ENCODE measurements around the gene DNAH8. TPM values are rescaled to one million over a fixed set of nuclear protein-coding genes. Genes with fewer than 3 reads are reported as not detected.
"Not testable (repeated sequence)": the region's sequence is repeated elsewhere in the genome, so short reads cannot be mapped to it uniquely, and the experiment has no call there.

DNAH8 gene
- total RNA-seq, 1 donor from 2014 or later, result 0.07 TPM

GRCh38 chr6:38901802-38902522, 186.9 kb downstream of the DNAH8 start:
- DNase-seq (ENCODE audit: low read depth, low spot score), result no peak

GRCh38 chr6:38906582-38906981, 191.5 kb downstream of the DNAH8 start:
- DNase-seq (ENCODE audit: low read depth, low spot score), result no peak

GRCh38 chr6:38907264-38907663, 192.2 kb downstream of the DNAH8 start:
- DNase-seq (ENCODE audit: low read depth, low spot score), result no peak

DNA sequence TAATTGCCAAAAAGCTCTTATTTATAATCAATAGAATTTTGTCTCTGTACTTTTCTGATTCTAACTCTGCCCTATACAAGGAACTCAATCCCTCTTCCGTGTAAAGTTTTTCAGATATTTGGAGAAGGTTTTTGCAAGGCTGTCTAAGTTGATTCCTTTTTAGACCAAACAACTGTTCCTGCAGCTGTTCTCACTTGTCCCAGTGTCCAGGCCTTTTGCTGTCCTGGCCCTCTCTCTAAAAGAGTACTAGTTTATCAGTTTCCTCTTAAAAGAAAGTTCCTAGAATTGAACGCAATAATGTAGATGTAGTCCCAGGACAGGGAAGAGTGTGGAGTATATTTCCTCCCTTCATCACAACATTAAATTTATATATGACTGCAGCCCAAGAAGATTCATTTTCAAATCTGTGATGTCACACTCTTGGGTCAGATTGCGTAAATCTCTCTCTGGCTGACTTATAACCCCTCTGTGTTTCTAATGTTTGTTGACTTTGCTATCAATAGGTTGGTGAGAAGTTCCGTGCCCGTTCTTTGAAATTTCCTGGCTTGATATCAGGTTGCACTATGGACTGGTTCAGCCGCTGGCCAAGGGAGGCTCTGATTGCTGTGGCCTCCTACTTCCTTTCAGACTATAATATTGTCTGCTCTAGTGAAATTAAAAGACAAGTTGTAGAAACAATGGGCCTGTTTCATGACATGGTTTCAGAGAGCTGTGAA, 194.1 kb downstream of the DNAH8 start:
- DNase-seq (ENCODE audit: low read depth, low spot score), result no peak

DNA sequence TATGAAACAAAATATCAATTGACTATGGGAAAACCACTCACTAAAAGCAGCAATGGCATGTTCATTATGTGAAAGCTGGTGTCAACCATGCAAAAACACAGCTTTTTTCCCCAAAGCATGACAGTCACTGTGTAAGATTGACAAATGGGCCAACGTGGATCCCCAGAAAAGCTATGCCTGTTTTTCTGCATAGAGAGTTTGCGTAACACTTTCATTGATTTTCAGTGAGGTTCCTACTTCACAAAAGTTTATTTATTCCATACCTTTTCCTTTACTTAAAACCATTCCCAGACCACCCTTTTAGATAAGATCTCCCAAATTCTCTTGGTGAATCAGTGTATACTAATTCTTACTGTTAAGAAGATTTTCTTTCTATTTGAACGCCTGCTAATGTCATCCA, 195.1 kb downstream of the DNAH8 start:
- no peak for DNase-seq (ENCODE audit: low read depth, low spot score)

DNA sequence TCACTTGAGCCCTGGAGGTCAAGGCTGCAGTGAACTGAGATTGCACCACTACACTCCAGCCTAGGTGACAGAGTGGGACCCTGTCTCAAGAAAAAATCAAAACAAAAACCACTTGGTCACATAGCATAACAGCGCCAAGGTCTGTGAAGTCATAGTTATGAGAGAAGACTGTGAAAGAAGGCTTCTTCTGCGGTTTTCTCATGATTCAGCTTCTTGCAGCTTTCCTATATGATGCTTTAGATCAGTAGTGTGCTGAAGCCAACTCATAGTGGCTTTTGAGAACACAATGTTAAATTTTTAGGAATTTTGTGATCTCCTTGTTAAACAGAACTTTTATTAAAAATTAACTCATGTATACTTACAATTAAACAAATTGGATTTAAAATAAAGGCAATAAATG, 197.3 kb downstream of the DNAH8 start:
- no peak for DNase-seq (ENCODE audit: low read depth, low spot score)

DNA sequence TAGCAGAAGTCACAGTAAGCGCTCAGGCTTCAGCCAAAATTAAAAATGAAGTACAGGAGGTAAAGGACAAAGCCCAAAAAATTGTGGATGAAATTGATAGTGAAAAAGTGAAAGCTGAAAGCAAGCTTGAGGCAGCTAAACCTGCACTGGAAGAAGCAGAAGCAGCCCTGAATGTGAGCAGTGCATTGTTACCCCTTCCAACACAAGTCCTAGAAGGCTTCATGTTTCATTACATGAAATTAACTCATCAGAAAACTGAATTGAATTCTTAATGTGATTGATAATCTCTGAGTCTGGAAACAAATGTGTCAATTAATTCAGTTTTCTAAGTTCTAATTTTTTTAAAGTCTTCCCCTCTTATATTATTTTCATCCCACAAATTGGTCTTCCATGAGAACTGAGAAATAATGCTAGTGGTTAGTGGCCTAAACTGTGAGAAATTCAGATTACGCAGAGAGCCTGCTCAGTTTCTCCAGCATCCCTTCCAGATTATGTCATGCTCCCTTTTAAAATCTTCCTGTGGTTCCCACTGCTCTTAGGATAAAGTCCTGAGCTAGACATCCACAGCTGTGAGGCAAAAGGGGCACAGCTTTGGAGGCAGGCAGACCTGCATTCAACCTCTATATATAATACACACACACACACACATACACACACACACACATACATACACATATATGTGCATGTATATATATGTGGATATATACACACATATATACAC, 200.3 kb downstream of the DNAH8 start:
- no peak for DNase-seq (ENCODE audit: low read depth, low spot score)

DNA sequence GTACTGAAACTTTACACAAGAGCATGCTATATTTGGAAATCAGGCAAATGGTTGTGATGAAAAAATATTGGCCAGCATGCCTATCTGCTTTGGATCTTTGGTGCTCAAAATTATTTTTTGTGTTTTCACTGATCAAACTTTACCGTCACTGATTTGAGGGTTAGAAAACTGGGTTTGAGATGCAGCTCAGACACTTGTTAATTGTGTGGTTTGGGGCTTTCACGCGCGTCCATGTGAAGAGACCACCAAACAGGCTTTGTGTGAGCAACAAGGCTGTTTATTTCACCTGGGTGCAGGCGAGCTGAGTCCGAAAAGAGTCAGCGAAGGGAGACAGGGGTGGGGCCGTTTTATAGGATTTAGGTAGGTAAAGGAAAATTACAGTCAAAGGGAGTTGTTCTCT, 206.4 kb downstream of the DNAH8 start:
- not testable (repeated sequence) for DNase-seq (ENCODE audit: low read depth, low spot score)

- no peak for DNase-seq (ENCODE audit: low read depth, low spot score)
These were observed 209.8 kb downstream of the DNAH8 start for GRCh38 chr6:38924791-38925509.

- no peak for DNase-seq (ENCODE audit: low read depth, low spot score)
These were observed 214.4 kb downstream of the DNAH8 start for GRCh38 chr6:38929560-38929959.

DNA sequence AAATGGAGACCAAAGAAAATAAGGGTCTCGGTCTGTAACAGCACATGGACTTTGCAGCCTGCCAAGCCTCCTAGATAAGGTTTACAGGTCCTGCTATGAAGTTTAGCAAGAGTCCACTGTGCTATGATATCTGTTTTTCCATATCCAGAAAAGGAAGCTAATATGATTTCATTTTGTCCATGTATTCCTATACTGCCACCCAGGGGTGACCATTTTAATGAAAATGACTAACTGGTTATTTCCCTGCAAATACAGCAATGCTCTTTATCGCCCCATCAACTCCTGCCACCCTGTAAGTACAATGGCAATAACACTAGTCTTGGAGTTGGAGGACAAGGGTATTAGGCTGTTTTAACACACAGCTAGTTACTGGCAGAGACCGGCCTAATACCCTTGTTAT, 218.3 kb downstream of the DNAH8 start:
- DNase-seq (ENCODE audit: low read depth, low spot score), result no peak

- no peak for DNase-seq (ENCODE audit: low read depth, low spot score)
These were observed 219.9 kb downstream of the DNAH8 start for GRCh38 chr6:38935051-38935450.

DNA sequence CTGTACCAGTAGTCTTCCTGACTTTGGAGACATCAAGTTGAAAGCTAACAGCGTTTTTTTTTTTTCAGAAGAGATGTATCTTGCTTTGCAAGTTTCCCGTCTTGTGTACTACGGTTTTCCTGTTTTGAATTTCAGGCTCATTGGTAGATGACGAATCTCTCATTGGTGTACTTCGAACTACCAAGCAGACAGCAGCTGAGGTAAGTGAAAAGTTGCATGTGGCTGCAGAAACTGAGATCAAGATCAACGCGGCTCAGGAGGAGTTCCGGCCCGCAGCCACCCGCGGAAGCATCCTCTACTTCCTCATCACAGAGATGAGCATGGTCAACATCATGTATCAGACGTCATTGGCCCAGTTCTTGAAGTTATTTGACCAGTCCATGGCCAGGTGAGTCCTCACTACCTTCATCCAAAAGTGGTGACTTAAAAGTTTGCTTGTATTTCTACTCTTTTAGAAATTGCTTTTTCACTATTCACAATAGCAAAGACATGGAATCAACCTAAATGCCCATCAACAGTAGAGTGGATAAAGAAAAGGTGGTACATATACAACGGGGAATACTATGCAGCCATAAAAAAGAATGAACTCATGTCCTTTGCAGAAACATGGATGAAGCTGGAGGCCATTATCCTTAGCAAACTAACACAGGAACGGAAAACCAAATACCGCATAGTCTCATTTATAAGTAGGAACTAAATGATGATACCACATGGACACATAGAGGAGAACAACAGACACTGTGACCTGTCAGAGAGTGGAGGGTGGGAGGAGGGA, 222.9 kb downstream of the DNAH8 start:
- DNase-seq (ENCODE audit: low read depth, low spot score), result no peak

DNA sequence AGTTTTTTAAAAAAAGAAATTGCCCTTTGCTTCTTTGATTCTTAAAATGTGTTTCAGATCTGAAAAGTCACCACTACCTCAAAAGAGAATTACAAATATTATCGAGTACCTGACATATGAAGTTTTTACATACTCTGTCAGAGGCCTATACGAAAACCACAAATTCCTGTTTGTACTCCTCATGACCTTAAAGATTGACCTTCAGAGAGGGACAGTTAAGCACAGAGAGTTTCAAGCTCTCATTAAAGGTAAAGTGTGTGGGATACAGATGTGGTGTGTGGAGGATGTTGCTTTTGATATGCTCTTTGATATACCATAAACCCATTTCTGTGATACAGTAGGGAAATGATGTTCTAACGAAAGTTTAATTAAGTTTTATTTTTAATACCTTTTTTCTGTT, 223.6 kb downstream of the DNAH8 start:
- no peak for DNase-seq (ENCODE audit: low read depth, low spot score)

GRCh38 chr6:38942442-38942841, 227.3 kb downstream of the DNAH8 start:
- no peak for DNase-seq (ENCODE audit: low read depth, low spot score)

DNA sequence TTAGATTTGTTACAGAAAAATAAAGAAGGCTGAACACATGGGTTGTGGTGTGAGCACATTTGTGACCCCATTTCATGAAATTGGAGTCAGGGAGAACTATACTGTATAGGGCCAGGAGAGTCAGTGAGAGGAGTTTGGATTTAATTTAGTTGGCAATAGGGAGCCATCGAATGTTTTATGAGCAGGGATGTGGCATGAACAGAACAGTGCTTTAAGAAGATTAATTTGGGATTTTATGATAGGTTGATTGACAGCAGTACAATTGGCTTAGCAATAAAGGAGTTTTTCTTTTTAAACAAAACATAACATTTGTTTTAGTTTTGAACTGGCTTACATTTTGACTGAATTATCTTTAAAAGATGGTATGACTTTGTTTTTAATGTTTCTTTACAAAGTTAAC, 227.9 kb downstream of the DNAH8 start:
- no peak for DNase-seq (ENCODE audit: low read depth, low spot score)

- DNase-seq (ENCODE audit: low read depth, low spot score), result no peak
These were observed 228.9 kb downstream of the DNAH8 start for GRCh38 chr6:38943964-38944363.

DNA sequence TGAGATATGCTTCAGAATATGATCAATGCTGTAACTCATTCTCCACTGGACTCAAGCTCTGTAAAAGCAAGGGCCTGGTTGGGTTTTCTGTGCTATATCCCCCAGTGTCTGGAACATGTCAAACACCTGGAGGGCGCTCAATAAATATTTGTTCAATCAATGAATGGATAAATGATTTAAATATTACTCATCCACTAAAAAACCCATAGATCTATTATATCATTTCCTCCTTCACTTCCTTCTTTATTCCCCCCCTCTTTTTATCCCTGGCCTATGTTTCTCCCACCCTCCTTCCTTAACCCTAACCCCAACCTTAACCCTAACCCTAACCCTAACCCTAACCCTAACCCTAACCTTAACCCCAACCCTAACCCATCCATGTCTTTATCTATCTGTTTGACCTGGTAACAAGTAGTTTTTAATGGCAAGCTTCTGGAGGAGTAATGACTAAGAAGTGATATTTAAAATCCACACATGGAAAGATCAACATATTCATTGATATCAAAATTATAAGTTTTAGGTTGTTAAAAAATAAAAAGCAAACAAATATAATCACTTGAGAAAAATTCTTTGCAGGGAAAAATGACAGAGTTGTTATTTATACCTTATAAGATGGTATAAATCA, 229.7 kb downstream of the DNAH8 start:
- no peak for DNase-seq (ENCODE audit: low read depth, low spot score)

DNA sequence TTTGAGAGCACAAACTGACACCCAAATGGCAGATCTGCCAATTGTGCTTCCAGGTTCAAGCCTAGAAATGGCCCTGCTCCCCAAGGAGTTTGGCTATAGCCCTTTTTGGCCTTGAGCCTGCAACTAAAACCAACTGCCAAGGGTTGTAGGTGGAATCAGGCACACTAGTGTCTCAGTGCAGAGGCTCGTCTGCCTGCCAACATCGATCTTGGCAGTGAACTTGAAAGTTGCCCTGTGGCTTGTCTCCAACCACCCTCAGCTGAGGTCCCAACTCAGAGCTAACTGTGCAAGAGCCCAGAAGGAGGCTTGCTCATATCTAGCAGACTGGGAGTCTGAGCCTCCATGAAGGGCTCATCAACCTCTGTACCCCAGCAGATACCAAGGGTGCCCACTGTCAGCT, 240.8 kb downstream of the DNAH8 start:
- DNase-seq (ENCODE audit: low read depth, low spot score), result no peak

DNA sequence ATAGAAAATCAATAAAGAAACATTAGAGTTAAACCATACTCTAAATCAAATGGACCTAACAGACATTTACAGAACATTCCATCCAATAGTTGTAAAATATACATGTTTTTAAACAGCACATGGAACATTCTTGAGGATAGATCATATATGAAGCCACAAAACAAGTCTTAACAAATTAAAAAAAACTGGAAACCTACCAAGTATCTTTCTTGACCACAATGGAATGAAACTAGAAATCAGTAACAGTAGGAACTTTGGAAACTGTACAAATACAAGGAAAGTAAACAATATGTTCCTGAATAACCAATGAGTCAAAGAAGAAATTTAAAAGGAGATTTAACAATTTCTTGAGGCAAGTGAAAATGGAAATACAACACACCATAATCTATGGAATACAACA, 242.3 kb downstream of the DNAH8 start:
- no peak for DNase-seq (ENCODE audit: low read depth, low spot score)

GRCh38 chr6:38959138-38959537, 244.0 kb downstream of the DNAH8 start:
- DNase-seq (ENCODE audit: low read depth, low spot score), result no peak

Measured in pulmonary artery endothelial cell (primary cell).